ENCODE results near the gene IL18RAP. TPM values are rescaled to one million over a fixed set of nuclear protein-coding genes. Genes with fewer than 3 reads are reported as not detected.

Gene IL18RAP
- total RNA-seq, 4 donors from 2014 or later, result 1.9 to 59.9 (median 5.4) TPM

- DNase-seq (ENCODE audit: low spot score) (no peak), ATAC-seq (ENCODE audit: low FRiP score) (no peak)
- no peak for TF ChIP-seq CTCF (IDR thresholded peaks at IDR 0.05)
Measured at GRCh38 chr2:102387763-102388546, 35.0 kb upstream of the IL18RAP start.

- TF ChIP-seq CTCF (IDR thresholded peaks at IDR 0.05), result no peak
- DNase-seq (ENCODE audit: low spot score) (no peak), ATAC-seq (ENCODE audit: low FRiP score) (no peak)
Measured at GRCh38 chr2:102391565-102391964, 31.4 kb upstream of the IL18RAP start.

- TF ChIP-seq CTCF (IDR thresholded peaks at IDR 0.05), result no peak
- no peak for ATAC-seq (ENCODE audit: low FRiP score)
- DNase-seq (ENCODE audit: low spot score), result no peak
Measured at GRCh38 chr2:102392096-102392495, 30.9 kb upstream of the IL18RAP start.

GRCh38 chr2:102392942-102393341 lies 30.0 kb upstream of the IL18RAP start:
- no peak for DNase-seq (ENCODE audit: low spot score)
- no peak for ATAC-seq (ENCODE audit: low FRiP score)
- no peak for TF ChIP-seq CTCF (IDR thresholded peaks at IDR 0.05)

GRCh38 chr2:102396012-102396411 lies 26.9 kb upstream of the IL18RAP start:
- ATAC-seq (ENCODE audit: low FRiP score), result no peak
- TF ChIP-seq CTCF (IDR thresholded peaks at IDR 0.05), result no peak
- no peak for DNase-seq (ENCODE audit: low spot score)

- TF ChIP-seq CTCF (IDR thresholded peaks at IDR 0.05), result no peak
- no peak for DNase-seq (ENCODE audit: low spot score)
- ATAC-seq (ENCODE audit: low FRiP score), result no peak
Measured at GRCh38 chr2:102397209-102397608, 25.8 kb upstream of the IL18RAP start.

GRCh38 chr2:102399499-102400141 lies 23.3 kb upstream of the IL18RAP start:
- no peak for DNase-seq (ENCODE audit: low spot score)

More at GRCh38 chr2:102399499-102400141, 23.3 kb upstream of the IL18RAP start:
- TF ChIP-seq CTCF (IDR thresholded peaks at IDR 0.05), result no peak
- no peak for ATAC-seq (ENCODE audit: low FRiP score)

Measured in omental fat pad (tissue), 4 donors.